ENCODE measurements around the gene MLLT6. TPM values are rescaled to one million over a fixed set of nuclear protein-coding genes. Genes with fewer than 3 reads are reported as not detected.

Gene MLLT6
- total and polyA plus RNA-seq, 2 of the 13 experiments (the other 11 are each of a cell fraction or from before 2014, with no cell fraction given), result 50.7 to 69.5 TPM

DNA sequence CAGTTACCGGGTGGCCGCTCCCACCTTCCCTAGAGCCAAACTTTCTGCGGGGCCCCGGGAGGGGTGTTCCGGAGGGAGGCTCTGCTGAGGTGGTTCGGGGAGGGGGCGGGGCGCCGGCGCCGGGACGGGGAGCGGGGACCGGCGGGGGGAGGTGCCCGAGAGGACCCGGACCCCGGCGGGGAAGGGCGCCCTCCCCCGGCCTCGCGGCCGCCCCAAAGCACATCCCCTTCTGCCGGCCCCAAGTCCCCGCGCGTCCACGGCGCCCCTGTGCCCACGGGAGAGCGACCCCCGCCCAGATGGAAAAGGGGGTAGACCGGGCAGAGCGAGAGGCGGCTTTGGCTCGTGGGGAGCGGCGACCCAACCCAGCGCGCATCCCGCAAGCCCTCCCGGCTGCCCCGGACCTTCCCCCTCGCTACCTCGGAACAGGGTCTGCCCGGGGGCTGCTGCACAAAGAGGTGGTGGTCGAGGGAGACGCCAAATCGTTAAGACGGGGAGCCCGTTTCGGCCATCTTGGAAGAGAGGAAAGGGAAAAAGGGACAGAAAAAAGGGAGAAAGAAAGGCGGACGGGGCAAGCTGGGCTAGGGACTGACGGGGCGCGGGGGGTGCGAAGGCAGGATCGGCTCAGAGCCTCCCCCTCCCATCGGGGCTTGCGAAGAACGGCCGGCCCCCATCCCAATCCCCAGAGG, 42.5 kb downstream of the MLLT6 start (continued):
- TF ChIP-seq ISX (CRISPR knock-in tag; conservative IDR thresholded peaks at IDR 0.05) (no peak), MAFF (IDR thresholded peaks at IDR 0.05; ENCODE audit: low read depth, low read length) (no peak), HNF4A (CRISPR knock-in tag; IDR thresholded peaks at IDR 0.05) (no peak), MXI1 (IDR thresholded peaks at IDR 0.05; ENCODE audit: borderline replicate concordance, low read depth, low read length) (no peak), GATA4 (IDR thresholded peaks at IDR 0.05; ENCODE audit: borderline replicate concordance, low read depth) (no peak), STAT5B (CRISPR knock-in tag; IDR thresholded peaks at IDR 0.05) (0 out of 2 replicates have a peak, but pooled peaks have one; percentile 15), ZNF563 (CRISPR knock-in tag; IDR thresholded peaks at IDR 0.05) (peak; percentile 75), JUN (CRISPR knock-in tag; IDR thresholded peaks at IDR 0.05) (0 out of 2 replicates have a peak, but pooled peaks have one; percentile 22), ELF3 (CRISPR knock-in tag; IDR thresholded peaks at IDR 0.05) (0 out of 2 replicates have a peak, but pooled peaks have one; percentile 19), WIZ (CRISPR knock-in tag; IDR thresholded peaks at IDR 0.05) (no peak), NFIB (CRISPR knock-in tag; IDR thresholded peaks at IDR 0.05; ENCODE audit: borderline replicate concordance) (no peak), ZNF788 (CRISPR knock-in tag; IDR thresholded peaks at IDR 0.05; ENCODE audit: borderline replicate concordance) (peak; percentile 65; the same call in 1 of the 2 replicates), ZNF674 (CRISPR knock-in tag; IDR thresholded peaks at IDR 0.05; ENCODE audit: low read depth) (no peak), TP53 (CRISPR knock-in tag; conservative IDR thresholded peaks at IDR 0.05) (no peak), PRMT3 (CRISPR knock-in tag; IDR thresholded peaks at IDR 0.05; ENCODE audit: borderline replicate concordance, low read depth) (no peak), THAP11 (CRISPR knock-in tag; IDR thresholded peaks at IDR 0.05) (no peak), ZNF251 (CRISPR knock-in tag; IDR thresholded peaks at IDR 0.05) (no peak), PCBP1 (IDR thresholded peaks at IDR 0.05; ENCODE audit: borderline replicate concordance, low read depth, low read length) (peak; percentile 97)
- TF ChIP-seq, protein P1, sequence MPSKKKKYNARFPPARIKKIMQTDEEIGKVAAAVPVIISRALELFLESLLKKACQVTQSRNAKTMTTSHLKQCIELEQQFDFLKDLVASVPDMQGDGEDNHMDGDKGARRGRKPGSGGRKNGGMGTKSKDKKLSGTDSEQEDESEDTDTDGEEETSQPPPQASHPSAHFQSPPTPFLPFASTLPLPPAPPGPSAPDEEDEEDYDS (CRISPR knock-in tag; IDR thresholded peaks at IDR 0.05), result no peak
- TF ChIP-seq, protein P2, sequence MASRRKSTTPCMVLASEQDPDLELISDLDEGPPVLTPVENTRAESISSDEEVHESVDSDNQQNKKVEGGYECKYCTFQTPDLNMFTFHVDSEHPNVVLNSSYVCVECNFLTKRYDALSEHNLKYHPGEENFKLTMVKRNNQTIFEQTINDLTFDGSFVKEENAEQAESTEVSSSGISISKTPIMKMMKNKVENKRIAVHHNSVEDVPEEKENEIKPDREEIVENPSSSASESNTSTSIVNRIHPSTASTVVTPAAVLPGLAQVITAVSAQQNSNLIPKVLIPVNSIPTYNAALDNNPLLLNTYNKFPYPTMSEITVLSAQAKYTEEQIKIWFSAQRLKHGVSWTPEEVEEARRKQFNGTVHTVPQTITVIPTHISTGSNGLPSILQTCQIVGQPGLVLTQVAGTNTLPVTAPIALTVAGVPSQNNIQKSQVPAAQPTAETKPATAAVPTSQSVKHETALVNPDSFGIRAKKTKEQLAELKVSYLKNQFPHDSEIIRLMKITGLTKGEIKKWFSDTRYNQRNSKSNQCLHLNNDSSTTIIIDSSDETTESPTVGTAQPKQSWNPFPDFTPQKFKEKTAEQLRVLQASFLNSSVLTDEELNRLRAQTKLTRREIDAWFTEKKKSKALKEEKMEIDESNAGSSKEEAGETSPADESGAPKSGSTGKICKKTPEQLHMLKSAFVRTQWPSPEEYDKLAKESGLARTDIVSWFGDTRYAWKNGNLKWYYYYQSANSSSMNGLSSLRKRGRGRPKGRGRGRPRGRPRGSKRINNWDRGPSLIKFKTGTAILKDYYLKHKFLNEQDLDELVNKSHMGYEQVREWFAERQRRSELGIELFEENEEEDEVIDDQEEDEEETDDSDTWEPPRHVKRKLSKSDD (CRISPR knock-in tag; IDR thresholded peaks at IDR 0.05; ENCODE audit: low read depth), result 0 out of 2 replicates have a peak, but pooled peaks have one; percentile 6
- TF ChIP-seq, protein P3, sequence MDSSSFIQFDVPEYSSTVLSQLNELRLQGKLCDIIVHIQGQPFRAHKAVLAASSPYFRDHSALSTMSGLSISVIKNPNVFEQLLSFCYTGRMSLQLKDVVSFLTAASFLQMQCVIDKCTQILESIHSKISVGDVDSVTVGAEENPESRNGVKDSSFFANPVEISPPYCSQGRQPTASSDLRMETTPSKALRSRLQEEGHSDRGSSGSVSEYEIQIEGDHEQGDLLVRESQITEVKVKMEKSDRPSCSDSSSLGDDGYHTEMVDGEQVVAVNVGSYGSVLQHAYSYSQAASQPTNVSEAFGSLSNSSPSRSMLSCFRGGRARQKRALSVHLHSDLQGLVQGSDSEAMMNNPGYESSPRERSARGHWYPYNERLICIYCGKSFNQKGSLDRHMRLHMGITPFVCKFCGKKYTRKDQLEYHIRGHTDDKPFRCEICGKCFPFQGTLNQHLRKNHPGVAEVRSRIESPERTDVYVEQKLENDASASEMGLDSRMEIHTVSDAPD (CRISPR knock-in tag; IDR thresholded peaks at IDR 0.05), result no peak
- TF ChIP-seq, protein P4, sequence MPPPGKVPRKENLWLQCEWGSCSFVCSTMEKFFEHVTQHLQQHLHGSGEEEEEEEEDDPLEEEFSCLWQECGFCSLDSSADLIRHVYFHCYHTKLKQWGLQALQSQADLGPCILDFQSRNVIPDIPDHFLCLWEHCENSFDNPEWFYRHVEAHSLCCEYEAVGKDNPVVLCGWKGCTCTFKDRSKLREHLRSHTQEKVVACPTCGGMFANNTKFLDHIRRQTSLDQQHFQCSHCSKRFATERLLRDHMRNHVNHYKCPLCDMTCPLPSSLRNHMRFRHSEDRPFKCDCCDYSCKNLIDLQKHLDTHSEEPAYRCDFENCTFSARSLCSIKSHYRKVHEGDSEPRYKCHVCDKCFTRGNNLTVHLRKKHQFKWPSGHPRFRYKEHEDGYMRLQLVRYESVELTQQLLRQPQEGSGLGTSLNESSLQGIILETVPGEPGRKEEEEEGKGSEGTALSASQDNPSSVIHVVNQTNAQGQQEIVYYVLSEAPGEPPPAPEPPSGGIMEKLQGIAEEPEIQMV (CRISPR knock-in tag; IDR thresholded peaks at IDR 0.05; ENCODE audit: low read depth), result no peak
- TF ChIP-seq, protein P5, sequence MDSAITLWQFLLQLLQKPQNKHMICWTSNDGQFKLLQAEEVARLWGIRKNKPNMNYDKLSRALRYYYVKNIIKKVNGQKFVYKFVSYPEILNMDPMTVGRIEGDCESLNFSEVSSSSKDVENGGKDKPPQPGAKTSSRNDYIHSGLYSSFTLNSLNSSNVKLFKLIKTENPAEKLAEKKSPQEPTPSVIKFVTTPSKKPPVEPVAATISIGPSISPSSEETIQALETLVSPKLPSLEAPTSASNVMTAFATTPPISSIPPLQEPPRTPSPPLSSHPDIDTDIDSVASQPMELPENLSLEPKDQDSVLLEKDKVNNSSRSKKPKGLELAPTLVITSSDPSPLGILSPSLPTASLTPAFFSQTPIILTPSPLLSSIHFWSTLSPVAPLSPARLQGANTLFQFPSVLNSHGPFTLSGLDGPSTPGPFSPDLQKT (CRISPR knock-in tag; IDR thresholded peaks at IDR 0.05; ENCODE audit: borderline replicate concordance), result no peak

Data from HepG2 (cell line).